Ramos (cell line): Measurements from ENCODE around the gene HCN4.

Experiments used
- in situ Hi-C: fragments of 300-500 bp; cut with MboI; formaldehyde crosslinking; loops from one replicate; pipeline ENCODE4 v1.14.3; 2022; ENCODE audit warnings: low sequenced_read_pairs; ENCODE audit not compliant: unreplicated experiment

The HCN4 gene

GRCh38 chr15:73382115-73382514, 13.4 kb upstream of the HCN4 start:
- in situ Hi-C loops: no loop called here

GRCh38 chr15:73380661-73381060, 11.9 kb upstream of the HCN4 start:
- in situ Hi-C loops: no loop called here

- in situ Hi-C loops: no loop called here
These were observed 9.3 kb upstream of the HCN4 start for GRCh38 chr15:73378089-73378488.

- in situ Hi-C loops: no loop called here
These were observed 7.1 kb upstream of the HCN4 start for GRCh38 chr15:73375755-73376305.

GRCh38 chr15:73375012-73375411, 6.3 kb upstream of the HCN4 start:
- in situ Hi-C loops: no loop called here

GRCh38 chr15:73374604-73375003, 5.8 kb upstream of the HCN4 start:
- in situ Hi-C loops: no loop called here

GRCh38 chr15:73373221-73373620, 4.5 kb upstream of the HCN4 start:
- in situ Hi-C loops: no loop called here

GRCh38 chr15:73371812-73372211, 3.1 kb upstream of the HCN4 start:
- in situ Hi-C loops: no loop called here

GRCh38 chr15:73370151-73370550, 1.4 kb upstream of the HCN4 start:
- in situ Hi-C loops: no loop called here

GRCh38 chr15:73369154-73369694, 466 bp upstream of the HCN4 start:
- in situ Hi-C loops: no loop called here

GRCh38 chr15:73367624-73368300, 996 bp downstream of the HCN4 start:
- in situ Hi-C loops: no loop called here

GRCh38 chr15:73366766-73367623, 1.8 kb downstream of the HCN4 start:
- in situ Hi-C loops: no loop called here

GRCh38 chr15:73364070-73364469, 4.7 kb downstream of the HCN4 start:
- in situ Hi-C loops: no loop called here

- in situ Hi-C loops: no loop called here
These were observed 5.9 kb downstream of the HCN4 start for GRCh38 chr15:73362900-73363299.

GRCh38 chr15:73361337-73361736, 7.4 kb downstream of the HCN4 start:
- in situ Hi-C loops: no loop called here

- in situ Hi-C loops: no loop called here
These were observed 9.1 kb downstream of the HCN4 start for GRCh38 chr15:73359651-73360050.

- in situ Hi-C loops: no loop called here
These were observed 10.6 kb downstream of the HCN4 start for GRCh38 chr15:73357999-73358665.

- in situ Hi-C loops: no loop called here
These were observed 13.0 kb downstream of the HCN4 start for GRCh38 chr15:73355612-73356265.

GRCh38 chr15:73354241-73354640, 14.5 kb downstream of the HCN4 start:
- in situ Hi-C loops: no loop called here

- in situ Hi-C loops: no loop called here
These were observed 15.0 kb downstream of the HCN4 start for GRCh38 chr15:73353734-73354133.
